Sigmoid colon (tissue), 7 donors: ENCODE results near the gene MOB4. TPM values are rescaled to one million over a fixed set of nuclear protein-coding genes. Genes with fewer than 3 reads are reported as not detected.

ENCODE experiments used
- DNase-seq: peaks from one replicate; pipeline ENCODE4 v3.0.0-alpha.2; 2019
- H3K27ac ChIP-seq, 4 donors: fragments of 200-600 bp; sonication (generic); one replicate each; pipeline ENCODE4 v1.5.1; 2016 to 2019; ENCODE audit warnings: mild to moderate bottlenecking in 1 of 4
- H3K27me3 ChIP-seq, 3 donors: fragments of 200-600 bp; sonication (generic); one replicate each; pipeline ENCODE4 v1.5.1; 2019; ENCODE audit warnings: mild to moderate bottlenecking in 1 of 3
- H3K36me3 ChIP-seq, 4 donors: fragments of 200-600 bp; sonication (generic); one replicate each; pipeline ENCODE4 v1.5.1; 2016 to 2019
- H3K4me1 ChIP-seq, 4 donors: fragments of 200-600 bp; sonication (generic); one replicate each; pipeline ENCODE4 v1.5.1; 2017 to 2019
- H3K4me3 ChIP-seq, 4 donors: fragments of 200-600 bp; sonication (generic); one replicate each; pipeline ENCODE4 v1.5.1; 2017 to 2019; ENCODE audit warnings: mild to moderate bottlenecking in 2 of 4, moderate library complexity in 1 of 4
- H3K9me3 ChIP-seq, 4 donors: fragments of 200-600 bp in 3 of 4; sonication (generic) in 3 of 4; one replicate each; pipeline versions ENCODE4 v1.5.1 to v1.6.1; 2013 to 2019
- EP300 ChIP-seq, 4 donors: sonication (generic); formaldehyde crosslinking; IDR thresholded peaks; one replicate each; pipeline ENCODE4 v1.6.1; 2017; ENCODE audit warnings: antibody characterized with exemption in 4 of 4
- POLR2A ChIP-seq, 2 donors: fragments of 450-650 bp; IDR thresholded peaks; one replicate each; pipeline ENCODE4 v1.6.1; 2016; ENCODE audit warnings: antibody characterized with exemption in 2 of 2, mild to moderate bottlenecking in 2 of 2, moderate library complexity in 2 of 2
- POLR2AphosphoS5 ChIP-seq, 4 donors: sonication (generic); formaldehyde crosslinking; IDR thresholded peaks; one replicate each; pipeline ENCODE4 v1.6.1; 2017; ENCODE audit warnings: antibody characterized with exemption in 4 of 4
- whole genome bisulfite sequencing, 2 donors: extraction: QIAGEN DNeasy Blood & Tissue Kit; methylation state at CpG; one replicate each; pipeline ENCODE4 v1.1.7; 2013; 5-methylcytosine and 5-hydroxymethylcytosine counted together
- intact Hi-C: fragments of 100-400 bp; cut with DNase I; formaldehyde crosslinking; loops from one replicate; pipeline ENCODE4 v1.15.1; 2023
- polyA plus RNA-seq, 3 donors: library from polyadenylated mRNA; stranded (reverse); fragments of 200-250 nt; gene quantifications; one replicate each; pipeline ENCODE4 v1.2.3, GENCODE V29; 2013
- total RNA-seq, 4 donors: library from RNA; depleted of rRNA; stranded (reverse); fragments of >200 nt; gene quantifications; one replicate each; pipeline ENCODE4 v1.1.0, GENCODE V29; 2016
- TF ChIP-seq, protein P1 (sequence below), 4 experiments: fragments of 450-650 bp in 3 of 4; fragments of 200-600 bp in 1 of 4; IDR thresholded peaks; one replicate each; pipeline ENCODE4 v1.5.1; 2016 to 2019; ENCODE audit warnings: antibody characterized with exemption in 4 of 4, mild to moderate bottlenecking in 3 of 4, moderate library complexity in 2 of 4
- donor health status: healthy with polysubstance abuse.
- donor health status: Bipolar disorder and iron deficiency.
- donor health status: healthy.

MOB4 gene
- total and polyA plus RNA-seq, 7 donors = 22.2 to 50.5 (median 40.3) TPM

- Histone ChIP-seq H3K4me1 (no peaks in the 10 kb centered on the region), H3K27me3 (no peaks in the 10 kb centered on the region), H3K27ac (no peak overlapping the region), H3K9me3 (no peaks in the 10 kb centered on the region), H3K36me3 (peaks cover 0 to 35% (median 2%) of the 10 kb centered on the region in 4 donors), H3K4me3 (no peak overlapping the region)
- TF ChIP-seq EP300 (IDR thresholded peaks at IDR 0.05) = no peak
- TF ChIP-seq POLR2AphosphoS5 (IDR thresholded peaks at IDR 0.05) = no peak
- TF ChIP-seq, protein P1, sequence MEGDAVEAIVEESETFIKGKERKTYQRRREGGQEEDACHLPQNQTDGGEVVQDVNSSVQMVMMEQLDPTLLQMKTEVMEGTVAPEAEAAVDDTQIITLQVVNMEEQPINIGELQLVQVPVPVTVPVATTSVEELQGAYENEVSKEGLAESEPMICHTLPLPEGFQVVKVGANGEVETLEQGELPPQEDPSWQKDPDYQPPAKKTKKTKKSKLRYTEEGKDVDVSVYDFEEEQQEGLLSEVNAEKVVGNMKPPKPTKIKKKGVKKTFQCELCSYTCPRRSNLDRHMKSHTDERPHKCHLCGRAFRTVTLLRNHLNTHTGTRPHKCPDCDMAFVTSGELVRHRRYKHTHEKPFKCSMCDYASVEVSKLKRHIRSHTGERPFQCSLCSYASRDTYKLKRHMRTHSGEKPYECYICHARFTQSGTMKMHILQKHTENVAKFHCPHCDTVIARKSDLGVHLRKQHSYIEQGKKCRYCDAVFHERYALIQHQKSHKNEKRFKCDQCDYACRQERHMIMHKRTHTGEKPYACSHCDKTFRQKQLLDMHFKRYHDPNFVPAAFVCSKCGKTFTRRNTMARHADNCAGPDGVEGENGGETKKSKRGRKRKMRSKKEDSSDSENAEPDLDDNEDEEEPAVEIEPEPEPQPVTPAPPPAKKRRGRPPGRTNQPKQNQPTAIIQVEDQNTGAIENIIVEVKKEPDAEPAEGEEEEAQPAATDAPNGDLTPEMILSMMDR (IDR thresholded peaks at IDR 0.05) = no peak
- 94 to 96% methylated on average over 5 of the region's 5 CpGs for WGBS, 2 donors
- no peak for DNase-seq
- intact Hi-C loops = no loop called here
Measured at GRCh38 chr2:197559681-197560080, 43.8 kb downstream of the MOB4 start.

- WGBS, 2 donors = 91 to 93% methylated on average over 9 of the region's 9 CpGs
- no peak overlapping the region for H3K27ac ChIP-seq
- H3K36me3 ChIP-seq = peaks cover 0 to 30% (median 2%) of the 10 kb centered on the region in 4 donors
- no peaks in the 10 kb centered on the region for H3K4me1 ChIP-seq
- DNase-seq = no peak
- TF ChIP-seq EP300 (IDR thresholded peaks at IDR 0.05) (no peak), POLR2A (IDR thresholded peaks at IDR 0.05) (no peak), POLR2AphosphoS5 (IDR thresholded peaks at IDR 0.05) (no peak)
- TF ChIP-seq, protein P1 (IDR thresholded peaks at IDR 0.05) = no peak
- H3K9me3 ChIP-seq = no peaks in the 10 kb centered on the region
- no peaks in the 10 kb centered on the region for H3K27me3 ChIP-seq
- no peak overlapping the region for H3K4me3 ChIP-seq
- intact Hi-C loops = no loop called here
Measured at GRCh38 chr2:197560146-197560665, 44.3 kb downstream of the MOB4 start.

DNA sequence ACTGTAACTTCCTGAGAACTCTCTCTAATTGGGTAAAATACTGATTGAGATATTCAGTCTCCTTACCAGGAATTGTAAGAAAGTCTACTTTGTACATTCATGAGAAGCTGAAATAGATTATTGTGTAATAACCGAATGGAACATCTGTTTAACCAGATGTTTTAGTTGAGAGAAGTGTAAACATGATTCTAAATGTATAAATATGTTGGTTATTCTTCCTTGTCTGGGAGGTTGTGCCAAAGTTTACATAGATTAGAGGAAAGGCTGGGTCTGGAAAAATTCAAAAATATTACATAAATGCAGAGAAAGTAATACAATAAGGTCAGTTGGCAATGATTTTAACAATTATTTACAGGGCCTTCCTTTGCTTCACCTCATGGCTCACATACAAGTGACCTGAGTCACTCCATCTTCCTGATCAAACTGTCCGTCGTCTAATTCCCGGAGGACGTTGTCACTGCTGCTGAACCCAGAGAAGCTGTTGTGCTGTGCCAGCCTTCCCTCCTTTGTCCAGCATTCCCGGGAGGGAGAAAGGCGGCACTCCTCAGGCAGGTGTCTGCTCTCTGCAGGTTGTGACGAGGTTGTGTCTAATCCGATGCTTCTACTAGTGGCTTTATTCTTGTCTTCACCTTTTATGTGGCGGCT lies 55.9 kb downstream of the MOB4 start:
- no peaks in the 10 kb centered on the region for H3K36me3 ChIP-seq
- H3K27ac ChIP-seq = no peak overlapping the region
- H3K27me3 ChIP-seq = no peaks in the 10 kb centered on the region
- DNase-seq = no peak
- intact Hi-C loops = no loop called here
- H3K4me1 ChIP-seq = no peaks in the 10 kb centered on the region
- H3K4me3 ChIP-seq = no peak overlapping the region
- TF ChIP-seq POLR2AphosphoS5 (IDR thresholded peaks at IDR 0.05) (no peak), EP300 (IDR thresholded peaks at IDR 0.05) (no peak), POLR2A (IDR thresholded peaks at IDR 0.05) (no peak)
- TF ChIP-seq, protein P1 (IDR thresholded peaks at IDR 0.05) = no peak
- WGBS, 2 donors = 81 to 83% methylated on average over 10 of the region's 10 CpGs
- no peaks in the 10 kb centered on the region for H3K9me3 ChIP-seq

GRCh38 chr2:197573608-197574007 lies 57.7 kb downstream of the MOB4 start:
- no peak overlapping the region for H3K4me3 ChIP-seq
- TF ChIP-seq, protein P1 (IDR thresholded peaks at IDR 0.05) = no peak
- TF ChIP-seq EP300 (IDR thresholded peaks at IDR 0.05) = no peak
- TF ChIP-seq POLR2AphosphoS5 (IDR thresholded peaks at IDR 0.05) = no peak
- no peak for TF ChIP-seq POLR2A (IDR thresholded peaks at IDR 0.05)
- no peaks in the 10 kb centered on the region for H3K36me3 ChIP-seq
- intact Hi-C loops = no loop called here
- H3K27ac ChIP-seq = no peak overlapping the region
- no peaks in the 10 kb centered on the region for H3K4me1 ChIP-seq
- no peaks in the 10 kb centered on the region for H3K9me3 ChIP-seq
- no peak for DNase-seq
- WGBS, 2 donors = 94 to 97% methylated on average over 2 of the region's 2 CpGs
- no peaks in the 10 kb centered on the region for H3K27me3 ChIP-seq
